GM12864 (cell line): Measurements from ENCODE around the gene ABRAXAS1.

Experiments
- DNase-seq: peaks from one replicate; pipeline ENCODE4 v3.0.0-alpha.2; 2011; ENCODE audit warnings: low read depth
- H3K4me3 ChIP-seq: 2 replicates; pipeline ENCODE4 v1.5.1; 2011; ENCODE audit warnings: mild to moderate bottlenecking, low read depth, low read length, control low read depth
- CTCF ChIP-seq: IDR thresholded peaks from 2 replicates; pipeline ENCODE4 v1.5.1; 2011; ENCODE audit warnings: low read depth, mild to moderate bottlenecking, moderate library complexity, low read length, control low read depth, inconsistent platforms; ENCODE audit errors: missing control alignments

The ABRAXAS1 gene

GRCh38 chr4:83486457-83487129, 1.7 kb upstream of the ABRAXAS1 start:
- H3K4me3 ChIP-seq: no peak overlapping the region
- no peak for DNase-seq
- no peak for TF ChIP-seq CTCF

DNA sequence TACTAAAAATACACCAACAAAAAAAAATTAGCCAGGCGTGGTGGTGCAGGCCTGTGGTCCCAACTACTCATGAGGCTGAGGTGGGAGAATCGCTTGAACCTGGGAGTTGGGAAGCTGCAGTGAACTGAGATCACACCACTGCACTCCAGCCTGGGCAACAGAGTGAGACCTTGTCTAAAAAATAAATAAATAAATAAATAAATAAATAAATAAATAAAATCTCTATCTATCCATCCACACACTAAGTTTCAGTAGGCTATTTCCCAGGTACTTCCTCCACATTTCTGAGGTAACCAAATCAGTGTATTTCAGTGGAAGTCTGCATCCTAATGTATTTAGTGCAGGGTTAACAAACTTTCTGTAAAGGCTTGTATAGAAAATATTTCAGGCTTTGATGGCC, 10.9 kb downstream of the ABRAXAS1 start:
- H3K4me3 ChIP-seq: no peak overlapping the region
- TF ChIP-seq CTCF: no peak
- no peak for DNase-seq

GRCh38 chr4:83473423-83473822, 11.5 kb downstream of the ABRAXAS1 start:
- no peak overlapping the region for H3K4me3 ChIP-seq
- TF ChIP-seq CTCF: no peak
- no peak for DNase-seq

DNA sequence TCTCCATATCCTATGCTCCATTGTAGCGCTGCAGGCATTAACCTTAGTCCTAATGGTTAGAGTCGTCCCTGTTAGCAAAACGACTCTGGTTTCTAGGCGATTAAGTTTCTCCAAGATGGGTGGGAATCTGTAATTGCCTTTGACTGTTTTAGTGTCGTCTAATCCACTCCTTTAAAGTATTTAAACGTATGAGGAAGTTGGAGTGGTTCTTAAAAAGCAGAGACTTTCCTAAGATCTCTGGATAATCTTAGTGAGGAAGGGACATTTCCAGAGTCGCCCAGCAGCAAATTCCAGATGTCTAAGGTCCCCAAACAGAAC, 28.8 kb downstream of the ABRAXAS1 start:
- DNase-seq: no peak
- no peak for TF ChIP-seq CTCF
- peak overlapping the region; percentile 86 for H3K4me3 ChIP-seq

GRCh38 chr4:83455281-83456183, 29.4 kb downstream of the ABRAXAS1 start, which contains the start of the genes HELQ and MRPS18C:
HELQ (minus strand) TSS chr4:83455823; CDS start chr4:83455693, 130 bp downstream.
MRPS18C (plus strand) TSS chr4:83456058; CDS start chr4:83456078, 20 bp downstream.
- H3K4me3 ChIP-seq: peak within 1 kb of the TSS; percentile 86
- TF ChIP-seq CTCF: no peak
- peak; percentile 99 for DNase-seq

DNA sequence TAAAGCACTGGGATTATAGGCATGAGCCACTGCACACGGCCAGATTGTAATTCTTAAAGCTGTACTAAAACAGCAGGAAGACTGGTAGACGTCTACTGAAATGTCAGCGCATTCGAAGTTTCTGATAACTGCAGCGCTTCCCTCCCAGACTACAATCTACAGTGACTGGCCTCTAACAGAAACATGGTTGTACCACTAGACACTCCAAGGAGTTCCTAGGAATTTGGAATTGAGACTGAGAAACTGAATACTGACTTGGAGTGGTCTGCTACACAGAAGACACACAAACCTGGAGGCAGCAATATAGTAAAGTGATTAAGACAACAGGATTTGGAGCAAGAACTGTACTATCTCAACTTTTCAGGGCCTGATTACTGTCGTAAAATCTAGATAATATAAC, 30.2 kb downstream of the ABRAXAS1 start:
- DNase-seq: no peak
- peak overlapping the region; percentile 86 for H3K4me3 ChIP-seq
- TF ChIP-seq CTCF: no peak
